Inferior parietal cortex (tissue), 1 donor: ENCODE results near the gene GFRA1.

ENCODE experiments used
- DNase-seq: peaks from one replicate; pipeline ENCODE4 v3.0.0-alpha.2; 2016; ENCODE audit errors: extremely low spot score

Gene GFRA1

GRCh38 chr10:116126954-116127695 is 145.9 kb downstream of the GFRA1 start:
- no peak for DNase-seq

GRCh38 chr10:116126239-116126638 is 146.8 kb downstream of the GFRA1 start:
- DNase-seq = no peak

GRCh38 chr10:116125180-116125579 is 147.8 kb downstream of the GFRA1 start:
- DNase-seq = no peak

GRCh38 chr10:116124777-116125176 is 148.2 kb downstream of the GFRA1 start:
- DNase-seq = no peak

GRCh38 chr10:116122664-116123063 is 150.3 kb downstream of the GFRA1 start:
- no peak for DNase-seq

- DNase-seq = no peak
Observed at GRCh38 chr10:116121640-116122525, 151.1 kb downstream of the GFRA1 start.

- no peak for DNase-seq
Observed at GRCh38 chr10:116120688-116121455, 152.1 kb downstream of the GFRA1 start.

GRCh38 chr10:116118847-116119246 is 154.2 kb downstream of the GFRA1 start:
- DNase-seq = no peak

- no peak for DNase-seq
Observed at GRCh38 chr10:116115797-116116196, 157.2 kb downstream of the GFRA1 start.

- DNase-seq = no peak
Observed at GRCh38 chr10:116115036-116115641, 157.9 kb downstream of the GFRA1 start.

GRCh38 chr10:116113721-116114501 is 159.1 kb downstream of the GFRA1 start:
- DNase-seq = peak; percentile 21

GRCh38 chr10:116112232-116113231 is 160.5 kb downstream of the GFRA1 start:
- no peak for DNase-seq

GRCh38 chr10:116111483-116112095 is 161.4 kb downstream of the GFRA1 start:
- no peak for DNase-seq

GRCh38 chr10:116110736-116111135 is 162.3 kb downstream of the GFRA1 start:
- DNase-seq = no peak

- no peak for DNase-seq
Observed at GRCh38 chr10:116109881-116110280, 163.1 kb downstream of the GFRA1 start.

- DNase-seq = no peak
Observed at GRCh38 chr10:116109481-116109880, 163.5 kb downstream of the GFRA1 start.

- DNase-seq = no peak
Observed at GRCh38 chr10:116108095-116108494, 164.9 kb downstream of the GFRA1 start.

GRCh38 chr10:116106611-116107010 is 166.4 kb downstream of the GFRA1 start:
- DNase-seq = no peak

GRCh38 chr10:116105264-116105663 is 167.7 kb downstream of the GFRA1 start:
- DNase-seq = no peak
